NCI-H2081 (cell line): ENCODE measurements around the gene PEX14.

Source experiments
- DNase-seq, 2 experiments: peaks; one replicate each; lab custom pipeline; 2025; lab: John Stamatoyannopoulos, UW

The PEX14 gene

DNA sequence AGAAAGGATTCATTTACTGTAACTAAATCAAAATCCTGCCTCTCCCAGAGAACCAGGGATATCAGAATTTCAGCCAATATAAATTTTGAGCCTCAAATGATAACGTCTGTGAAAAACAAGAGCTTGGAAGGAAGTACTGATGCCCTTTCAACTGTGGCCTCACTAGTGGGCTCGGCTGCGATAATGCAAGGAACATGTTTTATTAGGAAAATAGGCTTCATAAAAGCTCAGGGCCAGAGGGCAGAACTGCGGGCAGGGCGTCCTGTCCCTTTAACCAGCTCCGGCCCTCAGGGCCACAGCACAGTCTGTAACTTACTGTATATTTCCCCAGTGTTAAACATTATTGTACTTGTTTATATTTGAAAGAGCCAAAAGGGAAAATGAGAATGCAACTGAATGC lies 122.0 kb downstream of the PEX14 start:
- no peak for DNase-seq

DNA sequence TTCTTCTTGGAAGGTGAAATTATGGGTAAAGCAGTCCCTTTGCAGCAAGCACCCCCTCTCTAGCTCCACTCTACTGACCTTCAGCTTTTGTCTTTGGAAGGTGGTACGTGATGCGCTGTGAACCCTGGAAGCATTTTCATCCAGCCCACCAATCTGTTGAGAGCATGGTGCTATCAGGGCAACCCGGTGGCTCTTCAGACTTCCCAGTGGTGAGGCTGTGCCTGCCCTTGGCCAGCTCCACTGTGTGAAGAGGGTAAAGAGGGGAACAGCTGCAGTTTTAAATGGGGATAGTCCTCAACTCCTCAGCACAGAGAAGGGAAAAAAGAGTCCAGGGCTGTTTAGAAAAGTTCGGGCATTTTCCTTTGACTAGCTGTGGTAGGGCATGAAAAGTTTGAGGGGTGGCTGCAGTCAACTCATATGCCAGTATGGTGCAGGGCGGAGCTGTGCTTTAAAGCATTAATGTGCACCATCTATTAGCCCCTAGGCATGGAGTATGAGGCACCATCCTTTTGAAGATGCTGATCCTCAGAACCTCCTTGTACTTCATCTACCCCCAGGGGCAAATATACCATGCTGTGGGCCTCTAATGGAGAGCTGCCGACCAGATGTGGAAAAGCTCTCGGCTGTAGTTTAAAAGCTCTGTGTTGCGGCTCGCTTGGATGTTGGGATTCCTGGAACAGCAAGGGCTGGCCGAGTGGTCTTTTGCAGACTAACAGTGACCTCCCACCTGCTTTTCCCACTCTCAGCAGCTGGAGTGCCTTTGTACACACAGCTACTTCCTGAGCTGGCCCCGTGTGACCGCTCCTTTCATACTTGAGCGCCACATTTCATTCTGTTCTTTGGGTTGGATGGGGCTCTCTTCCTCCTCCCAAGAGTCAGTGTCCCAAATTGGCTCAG lies 123.0 kb downstream of the PEX14 start:
- DNase-seq, result no peak

DNA sequence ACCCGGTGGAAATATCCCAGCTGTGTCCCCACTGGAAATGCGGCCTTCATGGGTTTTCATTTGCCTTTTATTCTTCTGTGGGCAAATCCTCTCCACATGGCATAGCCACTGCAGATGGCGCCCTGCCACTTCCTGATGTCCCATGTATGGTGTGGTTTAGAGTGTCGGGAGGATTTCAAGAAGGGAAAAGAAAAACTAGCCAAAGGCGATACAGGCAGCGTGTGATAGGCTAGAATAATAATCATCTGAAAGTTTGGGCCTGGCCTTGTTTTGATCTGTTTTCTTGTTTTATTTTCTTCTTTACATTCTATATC lies 123.6 kb downstream of the PEX14 start:
- peak; percentile 46 to 58 for DNase-seq

- no peak for DNase-seq
Measured at GRCh38 chr1:10599194-10599861, 124.6 kb downstream of the PEX14 start.

- DNase-seq, result no peak
Measured at GRCh38 chr1:10601342-10602070, 126.8 kb downstream of the PEX14 start.

DNA sequence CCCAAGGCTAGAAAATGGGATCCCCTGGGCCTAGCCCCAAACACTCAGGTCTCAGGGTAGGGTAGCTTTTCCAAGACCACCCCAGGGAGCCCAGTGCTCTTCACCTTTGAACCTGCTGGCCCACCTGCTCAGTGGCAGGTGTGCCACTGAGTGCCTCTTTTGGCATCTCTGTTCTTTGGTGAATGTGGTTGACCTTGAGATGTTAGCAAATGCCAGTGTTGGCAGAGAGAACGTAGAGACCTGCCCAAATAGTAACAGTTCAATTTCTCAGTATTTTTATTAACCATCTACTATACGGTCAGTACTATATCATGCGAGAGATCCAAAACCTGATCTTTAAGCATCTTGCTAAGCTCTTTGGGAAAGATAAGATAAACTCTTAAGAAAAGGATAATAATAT lies 128.2 kb downstream of the PEX14 start:
- no peak for DNase-seq

DNA sequence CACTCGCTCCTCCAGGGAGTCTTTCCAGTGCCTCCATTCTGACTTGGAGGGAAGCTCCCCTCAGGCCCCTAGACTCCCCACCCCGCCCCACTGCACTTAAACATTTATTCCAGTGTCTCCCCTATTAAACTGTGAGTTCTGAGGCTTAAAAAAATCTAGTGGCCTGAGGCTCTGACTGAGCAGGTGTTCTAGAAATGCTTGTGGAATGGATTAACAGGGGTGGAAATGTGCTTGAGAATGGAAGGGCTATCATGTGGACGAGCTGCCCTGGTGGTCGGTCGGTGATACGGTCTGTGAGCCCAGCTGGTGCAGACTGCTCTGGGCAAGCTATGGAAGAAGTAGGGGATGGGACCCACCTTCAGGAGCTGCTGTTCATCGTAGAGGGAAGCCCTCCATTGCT lies 130.2 kb downstream of the PEX14 start:
- DNase-seq, result no peak

- DNase-seq, result no peak
Measured at GRCh38 chr1:10606064-10606463, 131.3 kb downstream of the PEX14 start.

DNA sequence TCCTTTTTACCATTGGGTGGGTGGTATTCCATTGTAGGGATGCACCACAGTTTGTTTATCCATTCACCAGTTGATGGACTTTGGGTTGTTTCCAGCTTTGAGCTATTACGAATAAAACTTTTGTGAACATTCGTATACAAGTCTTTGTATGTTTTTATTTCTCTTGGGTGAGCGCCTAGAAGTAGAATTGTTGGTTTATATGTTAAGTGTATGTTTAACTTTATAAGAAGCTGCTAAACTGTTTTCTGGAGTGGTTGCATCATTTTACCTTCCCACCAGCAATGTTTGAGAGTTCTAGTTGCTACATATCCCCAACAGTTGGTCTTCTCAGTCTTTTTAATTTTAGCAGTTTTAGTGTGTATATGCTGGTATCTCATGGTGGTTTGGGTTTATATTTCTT lies 132.5 kb downstream of the PEX14 start:
- no peak for DNase-seq

- DNase-seq, result no peak
Measured at GRCh38 chr1:10608690-10609089, 133.9 kb downstream of the PEX14 start.

GRCh38 chr1:10610901-10611600 lies 136.3 kb downstream of the PEX14 start:
- DNase-seq, result no peak

DNA sequence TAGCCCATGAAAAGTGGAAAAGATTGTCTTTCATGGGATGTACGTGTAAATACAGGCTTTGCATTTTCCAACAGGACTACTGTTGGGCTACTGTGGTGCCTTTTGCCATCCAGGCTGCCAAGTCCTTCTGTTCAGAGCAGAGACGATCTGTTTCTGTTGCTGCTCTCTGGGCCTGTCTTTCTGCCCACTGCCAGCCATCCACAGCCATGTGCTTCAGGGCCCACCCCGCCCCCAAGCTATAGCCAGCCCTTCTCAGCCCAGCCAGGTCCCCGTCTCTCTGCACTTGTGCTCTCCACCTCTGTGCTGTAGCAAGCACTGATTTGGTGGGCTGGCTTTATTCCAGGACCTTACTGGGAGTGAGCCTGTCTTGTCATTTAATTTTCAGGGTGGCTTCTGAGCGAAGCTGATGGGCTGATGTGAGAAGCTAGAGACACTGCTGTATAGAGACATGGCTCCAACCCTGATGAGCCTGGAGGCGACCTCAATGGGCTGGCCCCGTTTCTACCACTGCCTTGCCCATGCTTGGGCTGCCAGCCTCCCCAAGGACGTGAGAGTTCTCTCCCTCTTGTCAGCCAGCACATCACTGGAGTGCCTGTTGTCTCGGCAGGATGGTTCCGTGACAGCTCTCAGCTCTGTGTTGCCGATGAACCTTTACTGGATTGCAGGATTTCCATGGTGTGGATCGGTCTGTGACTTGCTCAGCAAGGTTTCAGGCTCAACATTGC lies 137.8 kb downstream of the PEX14 start:
- no peak for DNase-seq

GRCh38 chr1:10613340-10613739 lies 138.6 kb downstream of the PEX14 start:
- no peak for DNase-seq

DNA sequence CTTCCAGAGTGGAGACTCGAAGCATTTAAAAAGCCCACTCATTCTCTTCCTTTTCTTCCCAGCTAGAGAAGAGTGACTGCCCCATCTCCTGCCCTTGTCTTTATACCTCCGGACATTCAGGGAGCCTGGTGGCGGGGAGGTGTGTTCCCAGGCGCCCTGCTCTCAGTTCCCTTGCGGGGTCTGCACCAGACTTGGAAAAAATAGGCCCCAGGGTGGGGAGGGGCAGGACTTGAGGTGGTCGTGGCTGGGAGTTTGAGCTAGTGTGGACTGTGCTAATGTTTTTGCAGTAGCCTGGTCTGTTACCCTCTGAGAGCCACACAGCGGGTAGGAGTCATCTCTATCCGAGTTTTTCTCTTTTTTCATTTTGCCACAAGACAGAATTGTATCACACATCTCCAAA lies 139.1 kb downstream of the PEX14 start:
- DNase-seq, result no peak

DNA sequence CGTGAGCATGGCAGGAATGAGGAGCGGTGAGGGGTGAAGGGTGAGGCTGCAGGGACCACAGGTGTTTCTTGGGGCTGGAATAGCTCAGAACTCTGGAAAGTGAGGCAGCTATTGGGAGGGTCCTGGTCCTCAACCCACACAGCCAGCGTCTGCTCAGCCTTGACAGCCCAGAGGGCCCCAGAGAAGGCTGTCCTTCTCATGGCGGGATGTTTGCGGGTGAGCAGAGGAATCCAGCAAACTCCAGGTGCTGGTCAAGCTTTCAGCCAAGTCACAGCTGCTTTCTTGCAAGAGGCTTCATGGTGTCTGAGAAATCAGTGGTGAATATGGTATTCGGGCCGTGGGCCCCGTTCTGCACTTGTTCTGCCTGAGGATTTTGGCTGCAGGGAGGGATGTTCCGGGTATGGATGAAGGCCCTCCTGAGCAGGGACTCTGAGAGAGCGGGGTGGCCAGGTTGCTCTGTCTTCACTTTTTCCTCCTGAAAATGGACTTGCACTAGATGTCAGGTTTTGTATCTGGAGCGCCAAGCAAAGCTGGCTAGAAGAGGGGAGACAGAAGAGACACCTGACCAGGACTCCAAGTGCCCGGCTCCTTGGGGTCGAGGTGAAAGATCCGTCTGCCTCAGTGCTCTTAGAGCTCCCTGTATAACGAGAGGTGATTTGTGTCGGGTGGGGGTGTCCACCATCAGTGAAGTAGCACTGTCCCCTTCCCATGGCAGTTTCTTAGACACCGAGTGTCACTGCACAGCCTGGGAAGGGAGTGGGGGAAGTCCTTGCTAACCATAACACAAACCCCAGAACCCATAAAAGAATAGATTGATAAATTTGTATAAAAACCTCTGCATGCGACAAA lies 139.9 kb downstream of the PEX14 start:
- DNase-seq, result no peak

DNA sequence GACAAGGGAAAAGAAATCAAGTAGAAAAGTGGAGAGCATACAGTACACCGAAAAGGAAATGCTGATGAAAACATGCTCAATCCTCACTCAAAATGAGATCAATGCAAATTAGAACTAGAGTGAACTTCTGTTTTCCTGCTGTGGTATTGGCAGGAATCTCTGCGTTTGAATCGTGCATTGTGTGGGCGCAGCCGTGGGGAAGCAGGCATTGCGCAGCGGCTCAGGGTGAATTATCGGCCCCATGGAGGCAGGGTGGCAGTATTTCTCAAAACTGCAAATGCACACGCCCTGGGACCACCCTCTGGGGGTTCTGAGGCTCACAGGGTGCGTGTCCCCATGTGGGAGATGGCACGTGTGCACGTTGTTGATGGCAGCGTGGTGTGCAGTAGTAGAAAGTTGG lies 140.6 kb downstream of the PEX14 start:
- no peak for DNase-seq

DNA sequence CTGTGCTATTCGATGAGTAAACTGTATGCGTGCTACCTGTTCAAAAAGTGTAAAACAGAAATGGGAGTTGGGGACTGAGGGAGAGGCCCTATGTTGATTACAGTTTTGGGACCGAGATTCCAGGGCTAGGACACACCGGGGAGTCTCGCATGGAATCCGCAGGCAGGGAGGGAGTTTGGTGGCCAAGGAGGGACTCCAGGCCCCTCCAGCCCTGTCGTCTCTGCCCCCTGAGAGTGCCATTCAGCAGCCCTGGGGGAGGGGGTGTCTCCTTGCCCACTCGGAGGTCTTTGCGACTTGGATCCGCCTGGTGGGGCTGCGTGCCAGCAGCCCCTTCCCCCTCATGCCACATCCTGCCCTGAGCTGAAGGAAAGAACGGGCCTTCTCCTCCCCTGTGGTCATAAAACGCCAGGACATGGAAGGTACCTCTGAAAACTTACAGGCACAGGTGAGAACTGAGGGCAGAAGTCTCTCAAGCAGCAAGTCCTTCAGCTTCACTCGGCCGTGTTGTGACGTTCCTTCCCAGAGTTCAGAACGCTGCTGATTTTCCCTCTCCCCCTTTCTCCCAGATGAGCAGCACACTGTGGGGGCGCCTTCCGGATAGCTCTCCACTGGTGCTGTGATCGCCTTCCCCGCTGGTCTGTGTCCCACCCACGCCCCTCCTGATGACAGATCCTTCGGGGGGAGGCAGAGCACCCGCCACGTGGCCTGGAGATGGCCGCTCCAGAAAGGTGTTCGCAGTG lies 141.4 kb downstream of the PEX14 start:
- no peak for DNase-seq

- no peak for DNase-seq
Measured at GRCh38 chr1:10616696-10617095, 141.9 kb downstream of the PEX14 start.

DNA sequence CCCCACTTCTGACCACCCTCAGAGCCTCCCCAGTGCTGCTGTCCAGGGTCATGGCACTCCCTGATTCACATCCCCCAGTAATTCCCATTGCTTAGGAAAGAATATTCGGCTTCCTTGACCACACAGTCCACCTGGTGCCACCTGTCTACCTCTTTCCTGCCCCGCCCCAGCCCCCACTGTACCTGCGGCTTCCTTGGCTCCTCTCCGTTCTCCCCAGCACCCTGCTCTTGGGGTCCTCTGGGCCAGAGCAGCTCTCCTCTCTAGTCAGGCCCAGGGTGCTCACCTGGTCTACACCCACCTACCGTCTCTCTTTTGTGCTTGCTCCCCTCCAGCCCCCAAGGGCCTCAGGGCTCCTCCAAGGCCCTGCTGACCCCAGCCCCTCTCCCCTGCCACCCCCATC lies 142.6 kb downstream of the PEX14 start:
- DNase-seq, result no peak
